ENCODE results near the gene MRPL14. TPM values are rescaled to one million over a fixed set of nuclear protein-coding genes. Genes with fewer than 3 reads are reported as not detected.

The MRPL14 gene
- total and polyA plus RNA-seq, 2 of the 8 experiments (the other 6 are each of a cell fraction or from before 2014, with no cell fraction given): 82.0 to 97.1 TPM

- Histone ChIP-seq H2BK120ac (replicated peaks; ENCODE audit: low read depth, low read length) (no peak overlapping the region), H3K4me3 (ENCODE audit: extremely low read depth in 1 of 4, insufficient read depth in 2 of 4, low read depth in 3 of 4, low read length in 4 of 4) (no peak overlapping the region), H3K79me2 (ENCODE audit: control insufficient read depth in 1 of 2, insufficient read depth in 2 of 2, low read length in 2 of 2) (no peaks in the 10 kb centered on the region), H3K4ac (replicated peaks; ENCODE audit: insufficient read length, low read depth, low read length) (no peak overlapping the region), H2BK15ac (ENCODE audit: low read length) (0 out of 2 replicates have a peak overlapping the region, but pooled peaks have one; percentile 46), H3K4me1 (replicated peaks in 1 of 4; ENCODE audit: control insufficient read depth in 3 of 4, insufficient read depth in 4 of 4, low read length in 3 of 4) (peaks cover 0 to 16% (median 9%) of the 10 kb centered on the region in 4 experiments; a peak in 5 of 7 replicates), H3K9ac (replicated peaks in 1 of 4; ENCODE audit: extremely low read depth in 1 of 4, low read depth in 3 of 4, low read length in 3 of 4) (no peak overlapping the region), H3K23ac (ENCODE audit: insufficient read length) (no peak overlapping the region), H4K5ac (ENCODE audit: insufficient read length, low read depth, low read length) (no peak overlapping the region), H3K79me1 (ENCODE audit: low read depth, low read length) (no peaks in the 10 kb centered on the region; the same call in 1 of the 2 replicates), H3K14ac (ENCODE audit: insufficient read length) (no peak overlapping the region), H3K9me3 (ENCODE audit: insufficient read depth in 2 of 2, low read depth in 1 of 2, low read length in 1 of 2) (no peaks in the 10 kb centered on the region), H3K27me3 (replicated peaks in 1 of 4; ENCODE audit: control insufficient read depth in 3 of 4, extremely low read depth in 1 of 4, insufficient read depth in 3 of 4, low read length in 3 of 4) (no peaks in the 10 kb centered on the region; a peak in 1 of 7 replicates), H3K4me2 (ENCODE audit: insufficient read depth in 1 of 2, low read depth in 2 of 2, low read length in 2 of 2) (no peak overlapping the region), H4K20me1 (replicated peaks in 1 of 2; ENCODE audit: control insufficient read depth in 1 of 2, insufficient read depth in 2 of 2, low read length in 2 of 2) (no peaks in the 10 kb centered on the region), H4K91ac (replicated peaks; ENCODE audit: insufficient read length, low read length) (peak overlapping the region; percentile 4), H3K23me2 (ENCODE audit: low read depth, low read length) (no peaks in the 10 kb centered on the region), H2BK20ac (ENCODE audit: low read length) (no peak overlapping the region), H2AK5ac (ENCODE audit: low read depth, low read length) (no peak overlapping the region), H2BK5ac (ENCODE audit: low read depth, low read length) (no peak overlapping the region), H2BK12ac (ENCODE audit: low read depth, low read length) (0 out of 2 replicates have a peak overlapping the region, but pooled peaks have one; percentile 39), H3K36me3 (ENCODE audit: control insufficient read depth in 2 of 4, insufficient read depth in 4 of 4, low read length in 3 of 4) (no peaks in the 10 kb centered on the region), H4K8ac (ENCODE audit: extremely low read depth, insufficient read depth, low read length) (no peak overlapping the region; the same call in 1 of the 2 replicates), H3K56ac (replicated peaks; ENCODE audit: insufficient read length, low read depth, low read length) (no peak overlapping the region), H3K18ac (ENCODE audit: extremely low read depth, low read length) (no peak overlapping the region; the same call in 1 of the 2 replicates), H3K27ac (ENCODE audit: low read depth, low read length) (no peak overlapping the region), H2AFZ (ENCODE audit: low read length) (no peak overlapping the region)
- POLR2A ChIA-PET (ENCODE audit: partially characterized antibody): interaction anchor here (1.4 kb wide), 2 partner anchors 22 to 182 kb away, joined by 3 to 5 read pairs; no protein-coding TSS in a partner anchor
- DNase-seq (ENCODE audit: low read depth in 1 of 2, low spot score in 2 of 2): no peak
- no peak for FAIRE-seq
- WGBS, 2 experiments (ENCODE audit: extremely low coverage in 1 of 2, insufficient coverage in 1 of 2, insufficient read length in 1 of 2, insufficient replicate concordance in 2 of 2, low coverage in 1 of 2, low lambda C conversion rate in 2 of 2, missing lambda C conversion rate in 1 of 2): 90% methylated on average over 13 of the region's 13 CpGs; no CpG with 5 or more reads in 1 of the 2 experiments
- CTCF ChIA-PET (ENCODE audit: partially characterized antibody): interaction anchor here (0.9 to 23.4 kb wide), 17 partner anchors 8 to 397 kb away, joined by 3 to 331 read pairs (median 6); partner anchors contain the start of gene VEGFA
- TF ChIP-seq EP300 (IDR thresholded peaks at IDR 0.05; ENCODE audit: borderline replicate concordance in 1 of 2, low read depth in 2 of 2, low read length in 2 of 2) (no peak), E2F6 (IDR thresholded peaks at IDR 0.05) (no peak), NANOG (IDR thresholded peaks at IDR 0.05; ENCODE audit: insufficient read depth, low read depth, low read length, poor library complexity, severe bottlenecking) (no peak), BRCA1 (IDR thresholded peaks at IDR 0.05; ENCODE audit: low read depth, low read length) (no peak), CBX8 (IDR thresholded peaks at IDR 0.05; ENCODE audit: borderline replicate concordance, low read depth, low read length) (no peak), YY1 (IDR thresholded peaks at IDR 0.05; ENCODE audit: low read depth, low read length) (no peak), PHF8 (conservative IDR thresholded peaks at IDR 0.05; ENCODE audit: low read depth, low read length) (no peak), RAD21 (IDR thresholded peaks at IDR 0.05 in 1 of 2, conservative IDR thresholded peaks at IDR 0.05 in 1 of 2; ENCODE audit: low read depth in 2 of 2, low read length in 2 of 2) (no peak)
Observed at GRCh38 chr6:44065443-44066140, 61.7 kb downstream of the MRPL14 start.
